ENCODE measurements around the gene PRKCQ.
A peak's percentile ranks its signal among the peaks of the same experiment; 100 is the strongest.
"Not testable (repeated sequence)": the region's sequence is repeated elsewhere in the genome, so short reads cannot be mapped to it uniquely, and the experiment has no call there.

Gene PRKCQ

GRCh38 chr10:6455592-6455991 lies 124.5 kb downstream of the PRKCQ start:
- DNase-seq (ENCODE audit: low spot score): no peak

- DNase-seq (ENCODE audit: low spot score): no peak
Observed at GRCh38 chr10:6446711-6447110, 133.4 kb downstream of the PRKCQ start.

- DNase-seq (ENCODE audit: low spot score): peak; percentile 83
Observed at GRCh38 chr10:6445671-6446316, 134.3 kb downstream of the PRKCQ start.

- DNase-seq (ENCODE audit: low spot score): not testable (repeated sequence)
Observed at GRCh38 chr10:6439875-6440274, 140.2 kb downstream of the PRKCQ start.

GRCh38 chr10:6431861-6432260 lies 148.2 kb downstream of the PRKCQ start:
- DNase-seq (ENCODE audit: low spot score): no peak

- no peak for DNase-seq (ENCODE audit: low spot score)
Observed at GRCh38 chr10:6431186-6431585, 148.9 kb downstream of the PRKCQ start.

- DNase-seq (ENCODE audit: low spot score): no peak
Observed at GRCh38 chr10:6430423-6430980, 149.6 kb downstream of the PRKCQ start.

GRCh38 chr10:6427357-6427959 lies 152.6 kb downstream of the PRKCQ start:
- no peak for DNase-seq (ENCODE audit: low spot score)

- DNase-seq (ENCODE audit: low spot score): no peak
Observed at GRCh38 chr10:6426317-6426716, 153.8 kb downstream of the PRKCQ start.

- no peak for DNase-seq (ENCODE audit: low spot score)
Observed at GRCh38 chr10:6423413-6424170, 156.5 kb downstream of the PRKCQ start.

- no peak for DNase-seq (ENCODE audit: low spot score)
Observed at GRCh38 chr10:6423004-6423403, 157.1 kb downstream of the PRKCQ start.

GRCh38 chr10:6418613-6419216 lies 161.4 kb downstream of the PRKCQ start:
- no peak for DNase-seq (ENCODE audit: low spot score)

GRCh38 chr10:6418167-6418566 lies 161.9 kb downstream of the PRKCQ start:
- DNase-seq (ENCODE audit: low spot score): no peak

- peak; percentile 67 for DNase-seq (ENCODE audit: low spot score)
Observed at GRCh38 chr10:6416892-6417512, 163.1 kb downstream of the PRKCQ start.

GRCh38 chr10:6411436-6411835 lies 168.6 kb downstream of the PRKCQ start:
- DNase-seq (ENCODE audit: low spot score): no peak

- no peak for DNase-seq (ENCODE audit: low spot score)
Observed at GRCh38 chr10:6410830-6411229, 169.2 kb downstream of the PRKCQ start.

- DNase-seq (ENCODE audit: low spot score): no peak
Observed at GRCh38 chr10:6409971-6410643, 170.0 kb downstream of the PRKCQ start.

GRCh38 chr10:6408799-6409198 lies 171.3 kb downstream of the PRKCQ start:
- DNase-seq (ENCODE audit: low spot score): no peak

GRCh38 chr10:6407034-6407721 lies 172.9 kb downstream of the PRKCQ start:
- DNase-seq (ENCODE audit: low spot score): no peak

GRCh38 chr10:6406220-6407033 lies 173.6 kb downstream of the PRKCQ start:
- no peak for DNase-seq (ENCODE audit: low spot score)
